CD4-positive, alpha-beta T cell (primary cell): ENCODE results near the gene CXXC5. TPM values are rescaled to one million over a fixed set of nuclear protein-coding genes. Genes with fewer than 3 reads are reported as not detected.
A peak's percentile ranks its signal among the peaks of the same experiment; 100 is the strongest.

Source experiments
- ATAC-seq: fragments of 200-7000 bp; cut with Tn5 transposase; one replicate; pipeline ENCODE4 v1.10.0; 2022; ENCODE audit warnings: mild to moderate bottlenecking; ENCODE audit not compliant: poor library complexity
- CTCF ChIA-PET: fragments of 350-600 bp; sonication (Branson Sonifier 250); formaldehyde crosslinking; loops from one replicate; lab custom pipeline; 2021; ENCODE audit warnings: antibody characterized with exemption, inconsistent platforms; lab: Charles Lee
- POLR2A ChIA-PET: fragments of 350-600 bp; sonication (Branson Sonifier 250); formaldehyde crosslinking; loops from one replicate; lab custom pipeline; 2021; ENCODE audit warnings: antibody characterized with exemption, inconsistent platforms; lab: Charles Lee
- DNase-seq, 14 experiments: peaks; one replicate each; pipeline ENCODE4 v3.0.0-alpha.2; 2013 to 2020; ENCODE audit warnings: mixed read lengths in 2 of 14
- H3K27ac ChIP-seq, 2 donors: one replicate each; pipeline versions ENCODE4 v1.5.1 to v1.7.0; 2013; ENCODE audit warnings: low read length in 2 of 2, low read depth in 1 of 2, mild to moderate bottlenecking in 1 of 2
- H3K27me3 ChIP-seq, 2 experiments: 1 replicate in 1 of 2; 2 replicates in 1 of 2; pipeline versions ENCODE4 v1.6.1 to v1.7.0; 2013; ENCODE audit warnings: low read length in 2 of 2, control low read depth in 1 of 2, mild to moderate bottlenecking in 1 of 2, moderate library complexity in 1 of 2; ENCODE audit not compliant: insufficient read depth in 2 of 2, control insufficient read depth in 1 of 2
- H3K36me3 ChIP-seq: one replicate; pipeline ENCODE4 v1.6.1; 2013; ENCODE audit warnings: low read length, control low read depth; ENCODE audit not compliant: insufficient read depth
- H3K4me1 ChIP-seq: one replicate; pipeline ENCODE4 v1.6.1; 2013; ENCODE audit warnings: low read length, control low read depth; ENCODE audit not compliant: insufficient read depth
- H3K4me3 ChIP-seq: one replicate; pipeline ENCODE4 v1.5.1; 2013; ENCODE audit warnings: mild to moderate bottlenecking, low read length, moderate library complexity
- H3K9me3 ChIP-seq, 2 experiments: 1 replicate in 1 of 2; 2 replicates in 1 of 2; pipeline versions ENCODE4 v1.6.1 to v1.7.0; 2013; ENCODE audit warnings: low read length in 2 of 2, mild to moderate bottlenecking in 2 of 2, control low read depth in 1 of 2, moderate library complexity in 1 of 2; ENCODE audit not compliant: control insufficient read depth in 1 of 2, insufficient read depth in 1 of 2
- H3K27ac Mint-ChIP-seq: one replicate; pipeline ENCODE4 v1.8.0; 2020; ENCODE audit warnings: mixed read lengths
- H3K27me3 Mint-ChIP-seq: one replicate; pipeline ENCODE4 v1.8.0; 2021; ENCODE audit warnings: mixed read lengths
- H3K36me3 Mint-ChIP-seq: one replicate; pipeline ENCODE4 v1.8.0; 2021; ENCODE audit warnings: low read depth, mixed read lengths
- H3K4me1 Mint-ChIP-seq: one replicate; pipeline ENCODE4 v1.8.0; 2021; ENCODE audit warnings: low read depth, mixed read lengths
- H3K4me3 Mint-ChIP-seq: one replicate; pipeline ENCODE4 v1.8.0; 2020; ENCODE audit warnings: mild to moderate bottlenecking, mixed read lengths
- H3K9me3 Mint-ChIP-seq: one replicate; pipeline ENCODE4 v1.8.0; 2020; ENCODE audit warnings: mixed read lengths
- intact Hi-C, 2 experiments: fragments of 100-400 bp; cut with DNase I in 1 of 2; cut with micrococcal nuclease in 1 of 2; formaldehyde crosslinking; loops; one replicate each; pipeline versions ENCODE4 v1.15.1 to v1.9.0; 2023 to 2025; cut with DNase I, micrococcal nuclease
- total RNA-seq, 174 experiments: library from RNA in 2 of 174; stranded (reverse) in 2 of 174; gene quantifications; one replicate each; pipeline ENCODE4 v1.2.3 and lab custom pipeline; 2021 to 2026
- TF ChIP-seq, protein P1 (sequence below): fragments of 200-600 bp; IDR thresholded peaks from one replicate; pipeline ENCODE4 v1.8.0; 2022; ENCODE audit warnings: antibody characterized with exemption, mild to moderate bottlenecking

Gene CXXC5
- total RNA-seq, 2 experiments from 2014 or later, result 1.9 to 2.7 TPM

DNA sequence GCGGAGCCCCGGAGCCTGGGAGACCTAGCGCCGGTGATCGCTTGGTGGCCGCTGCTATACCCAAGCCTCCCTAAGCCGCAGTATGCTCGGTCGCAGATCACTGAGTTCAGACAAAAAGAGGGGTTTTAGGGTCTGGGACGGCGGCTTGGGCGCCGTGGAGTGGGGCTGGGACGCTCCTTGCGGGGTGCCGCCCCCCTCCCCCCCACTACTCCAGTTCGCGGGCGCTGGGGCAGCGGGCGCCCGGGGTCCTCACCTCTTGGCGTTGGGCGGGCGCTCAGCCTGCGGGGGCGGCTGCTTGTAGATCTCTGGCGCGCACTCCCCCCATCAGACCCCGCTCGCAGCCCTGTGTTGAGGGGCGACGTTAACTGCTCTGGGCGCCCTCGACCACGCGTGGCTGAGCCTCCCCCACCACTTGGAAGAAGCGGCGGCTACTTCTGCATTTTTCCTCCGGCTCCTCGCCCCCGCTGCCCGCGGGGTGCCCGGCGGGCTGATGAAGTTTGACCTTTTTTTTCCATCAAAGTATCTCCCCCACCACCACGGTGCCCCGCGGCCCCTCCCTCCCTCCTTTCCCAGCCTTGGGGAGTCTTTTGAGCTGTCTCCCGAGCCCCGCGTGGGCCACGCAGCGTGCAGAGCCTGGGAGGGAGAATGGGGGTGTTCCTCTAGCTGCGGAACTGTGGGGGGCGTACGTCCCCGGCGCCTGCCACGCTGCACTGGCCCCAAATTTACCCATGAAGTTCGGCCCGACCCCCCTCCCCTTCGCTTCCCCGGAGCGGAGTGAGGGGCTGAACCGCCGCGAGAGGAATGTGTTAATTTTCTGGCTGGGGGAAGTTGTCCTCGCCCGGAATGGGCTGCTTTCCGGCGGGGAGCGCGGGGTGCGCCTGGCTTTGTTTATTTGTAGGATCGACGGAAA lies 1.2 kb downstream of the CXXC5 start:
- Mint-ChIP-seq H3K4me3 (peak overlapping the region; percentile 83), H3K27me3 (peaks cover 68% of the 10 kb centered on the region), H3K4me1 (peaks cover 36% of the 10 kb centered on the region), H3K9me3 (no peaks in the 10 kb centered on the region), H3K27ac (no peak overlapping the region), H3K36me3 (no peaks in the 10 kb centered on the region)
- ChIA-PET POLR2A (interaction anchor here (2.8 kb wide), 1 partner anchor 10 kb away, joined by 13 read pairs; no protein-coding TSS in a partner anchor), CTCF (interaction anchor here (0.9 to 5.1 kb wide), 4 partner anchors 12 to 61 kb away, joined by 3 to 22 read pairs (median 6); no protein-coding TSS in a partner anchor)
- peak overlapping the region; percentile 46 for H3K4me3 ChIP-seq
- DNase-seq (peak in 1 of 14 experiments; percentile 43), ATAC-seq (no peak)
- peaks cover 44% of the 10 kb centered on the region for H3K4me1 ChIP-seq
- no peaks in the 10 kb centered on the region for H3K36me3 ChIP-seq
- no peak overlapping the region for H3K27ac ChIP-seq
- H3K9me3 ChIP-seq, result peaks cover 0 to 20% of the 10 kb centered on the region in 2 experiments
- H3K27me3 ChIP-seq, result peaks cover 48 to 74% of the 10 kb centered on the region in 2 experiments
- TF ChIP-seq, protein P1, sequence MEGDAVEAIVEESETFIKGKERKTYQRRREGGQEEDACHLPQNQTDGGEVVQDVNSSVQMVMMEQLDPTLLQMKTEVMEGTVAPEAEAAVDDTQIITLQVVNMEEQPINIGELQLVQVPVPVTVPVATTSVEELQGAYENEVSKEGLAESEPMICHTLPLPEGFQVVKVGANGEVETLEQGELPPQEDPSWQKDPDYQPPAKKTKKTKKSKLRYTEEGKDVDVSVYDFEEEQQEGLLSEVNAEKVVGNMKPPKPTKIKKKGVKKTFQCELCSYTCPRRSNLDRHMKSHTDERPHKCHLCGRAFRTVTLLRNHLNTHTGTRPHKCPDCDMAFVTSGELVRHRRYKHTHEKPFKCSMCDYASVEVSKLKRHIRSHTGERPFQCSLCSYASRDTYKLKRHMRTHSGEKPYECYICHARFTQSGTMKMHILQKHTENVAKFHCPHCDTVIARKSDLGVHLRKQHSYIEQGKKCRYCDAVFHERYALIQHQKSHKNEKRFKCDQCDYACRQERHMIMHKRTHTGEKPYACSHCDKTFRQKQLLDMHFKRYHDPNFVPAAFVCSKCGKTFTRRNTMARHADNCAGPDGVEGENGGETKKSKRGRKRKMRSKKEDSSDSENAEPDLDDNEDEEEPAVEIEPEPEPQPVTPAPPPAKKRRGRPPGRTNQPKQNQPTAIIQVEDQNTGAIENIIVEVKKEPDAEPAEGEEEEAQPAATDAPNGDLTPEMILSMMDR, result no peak
- intact Hi-C loops, result no loop called here

DNA sequence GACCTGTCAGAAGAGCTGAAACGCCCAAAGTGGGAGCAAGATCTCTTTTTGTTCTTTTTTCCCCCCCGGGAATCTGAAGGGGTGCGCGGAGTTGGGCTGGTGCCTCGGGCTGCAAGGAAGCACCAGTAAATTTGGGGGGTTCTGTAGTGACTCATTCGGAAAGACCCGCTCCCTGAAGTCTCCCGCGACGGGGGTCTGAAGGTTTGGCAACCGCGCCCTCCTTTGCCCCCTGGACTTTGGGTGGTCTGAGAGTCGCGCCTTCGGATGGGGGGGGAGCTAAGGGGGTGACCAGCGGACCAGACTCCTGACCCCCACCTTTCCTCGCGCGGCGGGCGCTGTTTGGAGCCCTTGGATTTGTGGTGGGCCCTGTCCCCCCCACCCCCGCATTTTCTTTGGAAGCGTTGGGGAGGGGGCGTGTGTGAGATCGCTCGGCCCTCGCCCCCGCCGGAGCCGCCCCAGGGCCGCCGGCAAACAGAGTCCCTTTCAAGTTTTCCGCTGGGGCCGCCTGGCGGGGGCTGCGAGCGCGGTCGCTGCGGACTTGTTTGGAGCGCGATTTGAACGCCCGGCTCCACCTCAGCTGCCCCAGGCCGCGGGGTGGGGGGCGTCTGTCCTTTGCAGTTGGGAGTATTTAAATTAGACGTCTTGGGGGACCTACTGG lies 2.0 kb downstream of the CXXC5 start:
- H3K27ac ChIP-seq, result no peak overlapping the region
- peaks cover 48 to 74% of the 10 kb centered on the region in 2 experiments for H3K27me3 ChIP-seq
- H3K9me3 ChIP-seq, result peaks cover 0 to 20% of the 10 kb centered on the region in 2 experiments
- no peaks in the 10 kb centered on the region for H3K36me3 ChIP-seq
- intact Hi-C loops, result loop anchor here in 1 of 2 experiments (2.0 kb wide), 1 partner anchor 13 kb away; no protein-coding TSS in a partner anchor
- Mint-ChIP-seq H3K36me3 (no peaks in the 10 kb centered on the region), H3K27ac (no peak overlapping the region), H3K4me1 (peaks cover 36% of the 10 kb centered on the region), H3K4me3 (peak overlapping the region; percentile 83), H3K9me3 (no peaks in the 10 kb centered on the region), H3K27me3 (peaks cover 73% of the 10 kb centered on the region)
- no peak for ATAC-seq
- POLR2A ChIA-PET, result interaction anchor here (1.0 to 2.8 kb wide), 2 partner anchors 11 to 61 kb away, joined by 3 to 13 read pairs; no protein-coding TSS in a partner anchor
- peaks cover 44% of the 10 kb centered on the region for H3K4me1 ChIP-seq
- TF ChIP-seq, protein P1, result peak; percentile 5
- peak overlapping the region; percentile 46 for H3K4me3 ChIP-seq
- CTCF ChIA-PET, result interaction anchor here (0.6 to 5.1 kb wide), 7 partner anchors 12 to 166 kb away, joined by 3 to 22 read pairs (median 3); no protein-coding TSS in a partner anchor
- DNase-seq, result peak in 4 of 14 experiments; percentile 14 to 56 (median 50)

DNA sequence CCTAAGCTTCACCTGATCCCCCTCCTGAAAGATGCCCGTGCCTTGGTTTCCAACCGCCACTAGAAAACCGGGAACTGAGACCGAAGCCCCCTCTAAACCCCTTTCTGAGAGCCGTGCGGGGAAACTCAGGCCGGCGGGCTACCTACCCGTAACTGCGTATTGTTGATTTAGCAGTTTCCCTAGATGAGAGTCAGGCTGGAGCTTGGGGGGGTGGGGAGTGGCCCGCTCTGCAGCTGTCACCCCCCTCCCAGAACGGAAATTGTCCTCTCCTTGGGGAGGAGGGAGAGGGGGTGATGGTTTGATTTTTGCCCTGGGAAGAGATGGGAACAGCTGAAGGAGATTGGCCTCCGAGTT lies 2.5 kb downstream of the CXXC5 start:
- Histone ChIP-seq H3K27ac (no peak overlapping the region), H3K4me1 (peaks cover 44% of the 10 kb centered on the region), H3K9me3 (peaks cover 0 to 20% of the 10 kb centered on the region in 2 experiments), H3K27me3 (peaks cover 48 to 74% of the 10 kb centered on the region in 2 experiments), H3K36me3 (no peaks in the 10 kb centered on the region), H3K4me3 (peak overlapping the region; percentile 46)
- H3K36me3 Mint-ChIP-seq, result no peaks in the 10 kb centered on the region
- ChIA-PET CTCF (interaction anchor here (0.6 to 5.1 kb wide), 5 partner anchors 15 to 167 kb away, joined by 3 to 22 read pairs (median 4); no protein-coding TSS in a partner anchor), POLR2A (interaction anchor here (1.0 kb wide), 1 partner anchor 60 kb away, joined by 3 read pairs; no protein-coding TSS in a partner anchor)
- DNase-seq (no peak), ATAC-seq (no peak)
- H3K9me3 Mint-ChIP-seq, result no peaks in the 10 kb centered on the region
- peaks cover 36% of the 10 kb centered on the region for H3K4me1 Mint-ChIP-seq
- peaks cover 73% of the 10 kb centered on the region for H3K27me3 Mint-ChIP-seq
- intact Hi-C loops, result loop anchor here in 1 of 2 experiments (2.0 kb wide), 1 partner anchor 14 kb away; no protein-coding TSS in a partner anchor
- H3K4me3 Mint-ChIP-seq, result peak overlapping the region; percentile 40
- TF ChIP-seq, protein P1, result no peak
- no peak overlapping the region for H3K27ac Mint-ChIP-seq
